KMS-11 (cell line): ENCODE measurements around the gene ADGRL1.
"Not testable (repeated sequence)": the region's sequence is repeated elsewhere in the genome, so short reads cannot be mapped to it uniquely, and the experiment has no call there.

Source experiments
- H2AFZ ChIP-seq: fragments of 200-600 bp; sonication (generic); 2 replicates; pipeline ENCODE4 v1.6.1; 2016; ENCODE audit warnings: antibody characterized with exemption, mixed run types, low read depth
- H3K27ac ChIP-seq: fragments of 200-600 bp; sonication (generic); 2 replicates; pipeline ENCODE4 v1.6.1; 2016; ENCODE audit warnings: mild to moderate bottlenecking, mixed run types
- H3K27me3 ChIP-seq: fragments of 200-600 bp; sonication (generic); 2 replicates; pipeline ENCODE4 v1.6.1; 2017; ENCODE audit warnings: mild to moderate bottlenecking, low read depth, mixed run types, moderate library complexity; ENCODE audit not compliant: insufficient read depth
- H3K36me3 ChIP-seq: fragments of 200-600 bp; sonication (generic); 2 replicates; pipeline ENCODE4 v1.6.1; 2017; ENCODE audit warnings: mild to moderate bottlenecking, mixed run types; ENCODE audit not compliant: insufficient read depth
- H3K4me1 ChIP-seq: fragments of 200-600 bp; sonication (generic); 2 replicates; pipeline ENCODE4 v1.6.1; 2016; ENCODE audit warnings: mild to moderate bottlenecking, low read depth, mixed run types; ENCODE audit not compliant: poor library complexity, severe bottlenecking
- H3K4me2 ChIP-seq: fragments of 200-600 bp; sonication (generic); 2 replicates; pipeline ENCODE4 v1.7.0; 2016; ENCODE audit warnings: mild to moderate bottlenecking, mixed run types
- H3K4me3 ChIP-seq: fragments of 200-600 bp; sonication (generic); IDR thresholded peaks from 2 replicates; pipeline ENCODE4 v1.6.1; 2017; ENCODE audit warnings: low read depth, low read length, mixed read lengths; ENCODE audit not compliant: insufficient read depth
- H3K79me2 ChIP-seq: fragments of 200-600 bp; sonication (generic); 2 replicates; pipeline ENCODE4 v1.6.1; 2016; ENCODE audit warnings: low read depth, mixed run types; ENCODE audit not compliant: insufficient read depth
- H3K9ac ChIP-seq: fragments of 200-600 bp; sonication (generic); 2 replicates; pipeline ENCODE4 v1.6.1; 2016; ENCODE audit warnings: mild to moderate bottlenecking, mixed run types
- H4K20me1 ChIP-seq: fragments of 200-600 bp; sonication (generic); 2 replicates; pipeline ENCODE4 v1.6.1; 2016; ENCODE audit warnings: mild to moderate bottlenecking, mixed run types; ENCODE audit not compliant: insufficient read depth
- TF ChIP-seq, protein P1 (sequence below): fragments of 200-600 bp; sonication (generic); conservative IDR thresholded peaks from 2 replicates; pipeline ENCODE4 v1.6.1; 2017; ENCODE audit warnings: low read depth, mild to moderate bottlenecking, antibody characterized with exemption, low read length, moderate library complexity, mixed read lengths

Gene ADGRL1

DNA sequence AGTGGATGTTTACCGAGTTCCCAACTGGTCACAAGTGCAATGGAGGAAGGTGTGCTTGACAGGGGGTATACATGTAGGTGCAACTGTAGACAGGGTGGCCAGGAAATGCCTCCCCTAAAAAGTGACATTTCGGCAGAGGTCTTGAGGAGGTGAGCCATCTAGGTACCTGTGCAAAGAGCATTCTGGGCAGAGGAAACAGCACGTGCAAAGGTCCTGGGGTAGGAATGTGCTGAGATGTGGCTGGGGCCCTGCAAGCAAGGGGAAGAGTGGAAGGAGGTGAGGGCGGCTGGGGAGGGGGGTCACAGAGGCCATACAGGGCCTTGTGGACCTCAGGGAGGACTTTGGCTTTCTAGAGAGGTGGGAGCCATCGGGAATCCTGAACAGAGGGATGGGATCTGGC is 8.1 kb downstream of the ADGRL1 start:
- Histone ChIP-seq H2AFZ (no peak overlapping the region), H3K9ac (no peak overlapping the region), H3K4me1 (no peaks in the 10 kb centered on the region), H3K79me2 (no peaks in the 10 kb centered on the region), H3K27ac (no peak overlapping the region), H3K27me3 (peaks cover 12% of the 10 kb centered on the region), H4K20me1 (no peaks in the 10 kb centered on the region), H3K4me2 (no peak overlapping the region), H3K36me3 (no peaks in the 10 kb centered on the region), H3K4me3 (no peak overlapping the region)
- TF ChIP-seq, protein P1, sequence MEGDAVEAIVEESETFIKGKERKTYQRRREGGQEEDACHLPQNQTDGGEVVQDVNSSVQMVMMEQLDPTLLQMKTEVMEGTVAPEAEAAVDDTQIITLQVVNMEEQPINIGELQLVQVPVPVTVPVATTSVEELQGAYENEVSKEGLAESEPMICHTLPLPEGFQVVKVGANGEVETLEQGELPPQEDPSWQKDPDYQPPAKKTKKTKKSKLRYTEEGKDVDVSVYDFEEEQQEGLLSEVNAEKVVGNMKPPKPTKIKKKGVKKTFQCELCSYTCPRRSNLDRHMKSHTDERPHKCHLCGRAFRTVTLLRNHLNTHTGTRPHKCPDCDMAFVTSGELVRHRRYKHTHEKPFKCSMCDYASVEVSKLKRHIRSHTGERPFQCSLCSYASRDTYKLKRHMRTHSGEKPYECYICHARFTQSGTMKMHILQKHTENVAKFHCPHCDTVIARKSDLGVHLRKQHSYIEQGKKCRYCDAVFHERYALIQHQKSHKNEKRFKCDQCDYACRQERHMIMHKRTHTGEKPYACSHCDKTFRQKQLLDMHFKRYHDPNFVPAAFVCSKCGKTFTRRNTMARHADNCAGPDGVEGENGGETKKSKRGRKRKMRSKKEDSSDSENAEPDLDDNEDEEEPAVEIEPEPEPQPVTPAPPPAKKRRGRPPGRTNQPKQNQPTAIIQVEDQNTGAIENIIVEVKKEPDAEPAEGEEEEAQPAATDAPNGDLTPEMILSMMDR = no peak; the same call in 1 of the 2 replicates

DNA sequence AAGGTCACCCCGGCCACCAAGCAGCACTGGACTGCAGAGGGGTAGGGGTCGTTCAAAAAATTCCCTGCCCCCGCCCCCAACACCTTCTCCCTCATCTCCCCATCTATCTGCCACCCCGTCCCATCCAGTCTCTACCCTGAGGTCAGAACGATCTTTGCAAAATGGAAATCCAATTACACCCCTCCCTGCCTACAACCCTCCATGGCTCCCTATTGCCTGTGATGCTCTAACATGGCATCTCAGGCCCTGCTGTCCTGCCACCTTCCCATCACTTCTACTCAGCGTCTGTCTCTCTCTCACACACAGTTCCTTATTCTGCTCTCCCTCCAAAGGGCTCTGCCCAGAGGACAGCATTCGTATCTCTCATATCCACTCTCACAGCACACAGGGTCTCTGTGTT is 8.7 kb downstream of the ADGRL1 start:
- H3K27ac ChIP-seq, H3K4me3 ChIP-seq, H3K79me2 ChIP-seq, H2AFZ ChIP-seq, H3K9ac ChIP-seq, H4K20me1 ChIP-seq, H3K4me2 ChIP-seq, H3K4me1 ChIP-seq, H3K36me3 ChIP-seq: not testable (repeated sequence)
- H3K27me3 ChIP-seq = peaks cover 13% of the 10 kb centered on the region

DNA sequence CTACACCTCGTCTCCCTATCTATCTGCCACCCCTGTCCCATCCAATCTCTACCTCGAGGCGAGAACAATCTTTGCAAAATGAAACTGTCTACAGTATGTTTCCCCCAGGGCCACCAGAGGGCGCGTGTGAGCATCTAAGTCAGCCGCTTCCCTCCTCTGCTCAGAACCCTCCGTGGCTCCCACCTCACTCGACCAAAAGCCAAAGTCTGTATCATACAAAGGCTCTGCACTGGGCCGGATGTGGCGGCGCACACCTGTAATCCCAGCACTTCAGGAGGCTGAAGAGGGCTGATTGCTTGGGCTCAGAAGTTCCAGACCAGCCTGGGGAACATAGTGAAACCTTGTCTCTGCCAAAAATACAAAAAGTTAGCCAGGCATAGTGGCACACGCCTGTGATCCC is 9.9 kb downstream of the ADGRL1 start:
- H3K27ac ChIP-seq, H4K20me1 ChIP-seq, H3K4me3 ChIP-seq, H3K79me2 ChIP-seq, H2AFZ ChIP-seq, H3K36me3 ChIP-seq, H3K9ac ChIP-seq, H3K4me1 ChIP-seq: not testable (repeated sequence)
- Histone ChIP-seq H3K4me2 (peak overlapping the region; percentile 27; the same call in 1 of the 2 replicates), H3K27me3 (peaks cover 13% of the 10 kb centered on the region)
- TF ChIP-seq, protein P1 = peak; percentile 71

DNA sequence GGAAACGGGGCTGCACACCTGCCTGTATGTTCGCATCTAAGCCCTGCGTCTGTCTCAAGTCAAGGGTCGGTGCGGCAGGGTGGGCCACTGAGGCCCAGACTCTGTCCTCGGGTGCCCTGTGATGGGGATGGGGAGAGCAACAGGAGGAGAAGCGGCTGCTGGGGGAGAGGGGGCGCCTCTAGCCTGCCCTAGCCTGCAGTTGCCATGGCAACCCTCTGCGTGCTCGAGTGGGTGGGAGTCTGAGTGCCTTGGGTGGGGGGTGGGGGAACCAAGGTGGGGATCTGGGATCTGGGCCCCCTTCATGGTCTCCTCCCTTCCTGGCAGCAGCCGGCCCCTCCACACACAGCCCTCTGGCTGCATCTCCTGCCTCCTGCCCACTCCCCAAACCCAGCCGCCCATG is 10.8 kb downstream of the ADGRL1 start:
- H3K9ac ChIP-seq, H3K4me1 ChIP-seq, H3K4me3 ChIP-seq, H4K20me1 ChIP-seq, H3K27ac ChIP-seq, H3K36me3 ChIP-seq, H3K79me2 ChIP-seq, H3K4me2 ChIP-seq, H2AFZ ChIP-seq: not testable (repeated sequence)
- peaks cover 17% of the 10 kb centered on the region for H3K27me3 ChIP-seq

DNA sequence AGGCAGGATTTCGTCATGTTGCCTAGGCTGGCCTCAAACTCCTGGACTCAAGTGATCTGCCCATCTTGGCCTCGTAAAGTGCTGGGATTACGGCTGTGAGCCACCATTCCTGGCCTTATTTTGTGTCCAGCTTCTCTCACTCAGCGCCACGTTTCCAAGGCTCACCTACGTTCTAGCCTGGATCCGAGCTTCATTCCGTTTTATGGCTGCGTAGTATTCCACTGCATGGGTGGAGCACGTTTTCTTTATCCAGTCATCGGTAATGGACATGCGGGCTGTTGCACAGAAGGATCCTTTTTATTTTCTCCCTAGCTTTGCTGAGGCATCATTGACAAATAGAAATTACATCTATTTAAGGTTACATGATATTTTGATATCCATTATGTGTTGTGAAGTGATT is 16.6 kb downstream of the ADGRL1 start:
- TF ChIP-seq, protein P1 = no peak
- H3K27ac ChIP-seq = no peak overlapping the region

DNA sequence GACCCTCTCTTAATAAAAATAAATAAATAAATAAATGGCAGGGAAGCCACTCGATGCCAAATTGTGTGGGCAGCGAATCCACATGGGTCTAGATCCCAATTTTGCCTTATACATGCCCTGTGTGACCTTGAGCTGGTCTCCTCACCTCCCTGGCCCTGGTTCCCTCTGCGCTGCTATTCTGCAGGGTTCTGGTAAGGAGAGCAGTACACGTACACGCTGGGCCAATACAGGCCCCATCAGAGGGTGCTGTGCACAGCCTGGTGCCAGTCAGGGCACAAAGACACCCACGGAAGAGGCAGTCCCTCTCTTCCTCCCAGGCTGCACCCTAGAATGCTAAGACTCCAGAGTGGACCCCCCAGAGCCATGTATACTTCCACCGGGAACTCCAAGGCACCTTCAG is 17.9 kb downstream of the ADGRL1 start:
- peaks cover 50% of the 10 kb centered on the region; the same call in 1 of the 2 replicates for H3K27me3 ChIP-seq
- H3K79me2 ChIP-seq, H3K4me3 ChIP-seq, H4K20me1 ChIP-seq, H3K4me1 ChIP-seq, H3K27ac ChIP-seq, H3K36me3 ChIP-seq, H3K4me2 ChIP-seq, H3K9ac ChIP-seq, H2AFZ ChIP-seq: not testable (repeated sequence)

More for the DNA sequence above, 16.6 kb downstream of the ADGRL1 start:
- Histone ChIP-seq H3K79me2 (no peaks in the 10 kb centered on the region), H2AFZ (no peak overlapping the region), H3K4me3 (no peak overlapping the region), H3K9ac (no peak overlapping the region), H3K27me3 (peaks cover 43% of the 10 kb centered on the region; the same call in 1 of the 2 replicates), H3K4me1 (no peaks in the 10 kb centered on the region), H3K36me3 (no peaks in the 10 kb centered on the region), H4K20me1 (no peaks in the 10 kb centered on the region), H3K4me2 (no peak overlapping the region)
